ENCODE data around the gene USP3.

- TF ChIP-seq CTCF (IDR thresholded peaks at IDR 0.05) (no peak), POLR2A (IDR thresholded peaks at IDR 0.05) (no peak)
Measured at GRCh38 chr15:63593705-63594671, 89.6 kb downstream of the USP3 start.
